K562 (cell line): Measurements from ENCODE around the gene SH3BP2. TPM values are rescaled to one million over a fixed set of nuclear protein-coding genes. Genes with fewer than 3 reads are reported as not detected.

Experiments
- BHLHE40 ChIP-seq: IDR thresholded peaks from 2 replicates; pipeline ENCODE4 v1.6.1; 2011; ENCODE audit warnings: low read length, improper control_type of control experiment
- CCAR2 ChIP-seq: fragments of 200-400 bp; formaldehyde crosslinking; IDR thresholded peaks from 2 replicates; pipeline ENCODE4 v1.6.1; 2017; ENCODE audit warnings: mild to moderate bottlenecking, low read depth, low read length
- CSDE1 ChIP-seq, 2 experiments: fragments of 450-650 bp; IDR thresholded peaks; 2 replicates each; pipeline ENCODE4 v1.6.1; 2016; ENCODE audit warnings: mild to moderate bottlenecking in 1 of 2
- E2F3 ChIP-seq: fragments of 250-450 bp; sonication (Bioruptor Pico); IDR thresholded peaks from 2 replicates; pipeline ENCODE4 v1.4.0; 2020; ENCODE audit warnings: mild to moderate bottlenecking
- E2F6 ChIP-seq, 2 experiments: IDR thresholded peaks; 2 replicates each; pipeline ENCODE4 v1.6.1; 2011; ENCODE audit warnings: borderline replicate concordance in 1 of 2, control low read depth in 1 of 2, low read depth in 1 of 2, low read length in 1 of 2, mild to moderate bottlenecking in 1 of 2, mixed read lengths in 1 of 2, moderate library complexity in 1 of 2; ENCODE audit not compliant: insufficient read depth in 1 of 2, insufficient read length in 1 of 2, poor library complexity in 1 of 2, severe bottlenecking in 1 of 2; ENCODE audit errors: extremely low read depth in 1 of 2
- ETS1 ChIP-seq: conservative IDR thresholded peaks from 2 replicates; pipeline ENCODE4 v1.6.1; 2011; ENCODE audit warnings: low read depth, mild to moderate bottlenecking, low read length; ENCODE audit not compliant: control insufficient read depth
- EWSR1 ChIP-seq: fragments of 450-650 bp; IDR thresholded peaks from 2 replicates; pipeline ENCODE4 v1.6.1; 2018; ENCODE audit warnings: borderline replicate concordance, mild to moderate bottlenecking, low read depth, moderate library complexity; ENCODE audit not compliant: partially characterized antibody
- GABPB2 ChIP-seq: fragments of 250-450 bp; sonication (Bioruptor Pico); conservative IDR thresholded peaks from 2 replicates; pipeline ENCODE4 v1.5.1; 2021; ENCODE audit warnings: mild to moderate bottlenecking
- GATA2 ChIP-seq: sonication (generic); formaldehyde crosslinking; IDR thresholded peaks from 2 replicates; pipeline ENCODE4 v1.4.0; 2020; ENCODE audit warnings: mild to moderate bottlenecking, missing genetic modification reagents
- ILK ChIP-seq: fragments of 450-650 bp; IDR thresholded peaks from 2 replicates; pipeline ENCODE4 v1.6.1; 2016; ENCODE audit warnings: missing genetic modification characterization, low read depth, mild to moderate bottlenecking, missing compliant biosample characterization, moderate library complexity, borderline replicate concordance
- KAT8 ChIP-seq: fragments of 450-650 bp; IDR thresholded peaks from 2 replicates; pipeline ENCODE4 v1.6.1; 2016; ENCODE audit warnings: low read depth, mild to moderate bottlenecking
- NR2C2 ChIP-seq, 2 experiments: fragments of 200-800 bp in 1 of 2; sonication (Bioruptor generic) in 1 of 2; sonication (generic) in 1 of 2; formaldehyde crosslinking in 1 of 2; IDR thresholded peaks; 2 replicates each; pipeline versions ENCODE4 v1.6.1 to v1.8.0; 2016 to 2022; ENCODE audit warnings: mild to moderate bottlenecking in 1 of 2, missing compliant biosample characterization in 1 of 2, missing genetic modification characterization in 1 of 2, missing genetic modification reagents in 1 of 2
- PBX2 ChIP-seq, 2 experiments: IDR thresholded peaks in 1 of 2; conservative IDR thresholded peaks in 1 of 2; 2 replicates each; pipeline ENCODE4 v1.6.1; 2016; ENCODE audit warnings: low read depth in 2 of 2, mild to moderate bottlenecking in 1 of 2, missing compliant biosample characterization in 1 of 2, missing genetic modification characterization in 1 of 2, moderate library complexity in 1 of 2
- PRDM10 ChIP-seq: fragments of 450-650 bp; IDR thresholded peaks from 2 replicates; pipeline ENCODE4 v1.6.1; 2018; ENCODE audit not compliant: partially characterized antibody
- THAP7 ChIP-seq: fragments of 250-450 bp; sonication (Bioruptor Pico); IDR thresholded peaks from 2 replicates; pipeline ENCODE4 v1.5.0; 2021
- XRCC3 ChIP-seq: fragments of 450-650 bp; IDR thresholded peaks from 2 replicates; pipeline ENCODE4 v1.6.1; 2017; ENCODE audit warnings: mild to moderate bottlenecking, moderate library complexity
- ZEB2 ChIP-seq: fragments of 450-650 bp; IDR thresholded peaks from 2 replicates; pipeline ENCODE4 v1.6.1; 2016
- polyA plus RNA-seq, 8 experiments: library from polyadenylated mRNA; depleted of rRNA in 4 of 8; stranded (reverse) in 5 of 8; unstranded in 3 of 8; fragments of >200 nt; fragmentation: Nextera tagmentation in 2 of 8; fragmentation: Illumina TruSeq in 1 of 8; extraction: Ambion mirVana in 2 of 8; extraction: Trizol in 1 of 8; gene quantifications; 2 replicates each; pipeline versions ENCODE4 v1.2.1 to v1.2.3, GENCODE V29; 2011 to 2014; ENCODE audit warnings: inconsistent platforms in 1 of 8, missing spikeins in 1 of 8
- total RNA-seq, 7 experiments: library from RNA; depleted of rRNA in 6 of 7; stranded (reverse); fragments of >200 nt in 6 of 7; fragmentation: Illumina TruSeq in 2 of 7; extraction: Trizol in 2 of 7; gene quantifications; 2 replicates each; pipeline versions ENCODE4 v1.2.1 to v1.2.3, GENCODE V29; 2011 to 2021; ENCODE audit warnings: low replicate concordance in 1 of 7

SH3BP2 gene
- total and polyA plus RNA-seq, 9 of the 15 experiments (the other 6 are each of a cell fraction or from before 2014, with no cell fraction given), result 0.34 to 16.0 (median 5.1) TPM

GRCh38 chr4:2871911-2872310 is 79.0 kb downstream of the SH3BP2 start (continued):
- TF ChIP-seq PBX2 (CRISPR knock-in tag; IDR thresholded peaks at IDR 0.05; ENCODE audit: low read depth), result peak; percentile 32; the same call in 1 of the 2 replicates
- TF ChIP-seq PBX2 (tag; conservative IDR thresholded peaks at IDR 0.05; ENCODE audit: low read depth), result peak; percentile 81
- TF ChIP-seq ZEB2, result no peak
- TF ChIP-seq EWSR1, result no peak
- no peak for TF ChIP-seq THAP7 (CRISPR knock-in tag)
- TF ChIP-seq PRDM10, result no peak
- TF ChIP-seq ETS1, result no peak
- no peak for TF ChIP-seq BHLHE40
- no peak for TF ChIP-seq CSDE1 (IDR thresholded peaks at IDR 0.05)
- TF ChIP-seq KAT8, result no peak
- no peak for TF ChIP-seq ILK (tag)
- TF ChIP-seq GATA2 (CRISPR knock-in tag), result no peak
- no peak for TF ChIP-seq GABPB2 (CRISPR knock-in tag)
- no peak for TF ChIP-seq CCAR2
- TF ChIP-seq E2F3 (CRISPR knock-in tag), result no peak
- no peak for TF ChIP-seq E2F6 (IDR thresholded peaks at IDR 0.05; ENCODE audit: borderline replicate concordance in 1 of 2, extremely low read depth in 1 of 2, insufficient read depth in 1 of 2, insufficient read length in 1 of 2, low read depth in 1 of 2, low read length in 1 of 2, poor library complexity in 1 of 2, severe bottlenecking in 1 of 2)
- no peak for TF ChIP-seq XRCC3
- no peak for TF ChIP-seq NR2C2 (CRISPR knock-in tag; IDR thresholded peaks at IDR 0.05)
- TF ChIP-seq NR2C2 (tag; IDR thresholded peaks at IDR 0.05), result no peak
